Osteocyte (in vitro differentiated cells): Measurements from ENCODE around the gene GOLGB1. TPM values are rescaled to one million over a fixed set of nuclear protein-coding genes. Genes with fewer than 3 reads are reported as not detected.
"Not testable (repeated sequence)": the region's sequence is repeated elsewhere in the genome, so short reads cannot be mapped to it uniquely, and the experiment has no call there.

ENCODE experiments used
- DNase-seq: peaks from one replicate; pipeline ENCODE4 v3.0.0; 2021; ENCODE audit warnings: mixed read lengths; ENCODE audit not compliant: unreplicated experiment; ENCODE audit errors: extremely low spot score
- H3K27ac Mint-ChIP-seq: one replicate; pipeline ENCODE4 v1.8.0; 2021; ENCODE audit warnings: mild to moderate bottlenecking, mixed read lengths; ENCODE audit not compliant: unreplicated experiment
- H3K27me3 Mint-ChIP-seq: one replicate; pipeline ENCODE4 v1.8.0; 2021; ENCODE audit warnings: mixed read lengths; ENCODE audit not compliant: unreplicated experiment
- H3K36me3 Mint-ChIP-seq: one replicate; pipeline ENCODE4 v1.8.0; 2021; ENCODE audit warnings: mixed read lengths; ENCODE audit not compliant: unreplicated experiment
- H3K4me1 Mint-ChIP-seq: one replicate; pipeline ENCODE4 v1.8.0; 2021; ENCODE audit warnings: mixed read lengths; ENCODE audit not compliant: unreplicated experiment
- H3K4me3 Mint-ChIP-seq: one replicate; pipeline ENCODE4 v1.8.0; 2021; ENCODE audit warnings: mild to moderate bottlenecking, moderate library complexity, mixed read lengths; ENCODE audit not compliant: unreplicated experiment
- H3K9me3 Mint-ChIP-seq: one replicate; pipeline ENCODE4 v1.8.0; 2021; ENCODE audit warnings: mixed read lengths; ENCODE audit not compliant: unreplicated experiment
- CTCF ChIP-seq: fragments of 200-600 bp; sonication (generic); IDR thresholded peaks from 2 replicates; pipeline ENCODE4 v1.5.0; 2021; ENCODE audit warnings: antibody characterized with exemption, mild to moderate bottlenecking, moderate library complexity
- total RNA-seq: library from RNA; stranded (reverse); gene quantifications from 2 replicates; pipeline ENCODE4 v1.2.1, GENCODE V29; 2021

The GOLGB1 gene
- total RNA-seq, 1 donor from 2014 or later: 60.5 TPM

GRCh38 chr3:121750087-121750415, 510 bp upstream of the GOLGB1 start:
- Mint-ChIP-seq H3K27me3 (peaks cover 26% of the 10 kb centered on the region), H3K36me3 (no peaks in the 10 kb centered on the region), H3K4me3 (no peak overlapping the region), H3K9me3 (no peaks in the 10 kb centered on the region), H3K4me1 (peaks cover 9% of the 10 kb centered on the region), H3K27ac (no peak overlapping the region)
- DNase-seq: no peak
- no peak for TF ChIP-seq CTCF

GRCh38 chr3:121748680-121749275, 763 bp downstream of the GOLGB1 start:
- no peak for TF ChIP-seq CTCF
- H3K9me3 Mint-ChIP-seq: no peaks in the 10 kb centered on the region
- H3K4me3 Mint-ChIP-seq: no peak overlapping the region
- peaks cover 9% of the 10 kb centered on the region for H3K4me1 Mint-ChIP-seq
- no peak overlapping the region for H3K27ac Mint-ChIP-seq
- no peak for DNase-seq
- H3K27me3 Mint-ChIP-seq: peaks cover 18% of the 10 kb centered on the region
- no peaks in the 10 kb centered on the region for H3K36me3 Mint-ChIP-seq

GRCh38 chr3:121747976-121748375, 1.6 kb downstream of the GOLGB1 start:
- Mint-ChIP-seq H3K9me3 (no peaks in the 10 kb centered on the region), H3K36me3 (no peaks in the 10 kb centered on the region), H3K27ac (no peak overlapping the region), H3K4me3 (no peak overlapping the region), H3K4me1 (peaks cover 9% of the 10 kb centered on the region), H3K27me3 (peaks cover 14% of the 10 kb centered on the region)
- TF ChIP-seq CTCF: no peak
- no peak for DNase-seq

- H3K36me3 Mint-ChIP-seq: peaks cover 13% of the 10 kb centered on the region
- not testable (repeated sequence) for H3K4me3 Mint-ChIP-seq
Observed at GRCh38 chr3:121743106-121743505, 6.4 kb downstream of the GOLGB1 start.

GRCh38 chr3:121740896-121741295, 8.6 kb downstream of the GOLGB1 start:
- peaks cover 21% of the 10 kb centered on the region for H3K4me1 Mint-ChIP-seq
- peak overlapping the region; percentile 29 for H3K27ac Mint-ChIP-seq
- TF ChIP-seq CTCF: no peak
- H3K4me3 Mint-ChIP-seq: no peak overlapping the region
- DNase-seq: no peak
- H3K9me3 Mint-ChIP-seq: peaks cover 4% of the 10 kb centered on the region
- no peaks in the 10 kb centered on the region for H3K27me3 Mint-ChIP-seq
- H3K36me3 Mint-ChIP-seq: peaks cover 14% of the 10 kb centered on the region

More at GRCh38 chr3:121743106-121743505, 6.4 kb downstream of the GOLGB1 start:
- H3K9me3 Mint-ChIP-seq, H3K27me3 Mint-ChIP-seq, DNase-seq, H3K27ac Mint-ChIP-seq: not testable (repeated sequence)
- peaks cover 20% of the 10 kb centered on the region for H3K4me1 Mint-ChIP-seq

- H3K4me1 Mint-ChIP-seq: peaks cover 26% of the 10 kb centered on the region
- TF ChIP-seq CTCF: no peak
- no peak for DNase-seq
- peaks cover 4% of the 10 kb centered on the region for H3K9me3 Mint-ChIP-seq
- peak overlapping the region; percentile 10 for H3K27ac Mint-ChIP-seq
- H3K4me3 Mint-ChIP-seq: no peak overlapping the region
- peaks cover 14% of the 10 kb centered on the region for H3K36me3 Mint-ChIP-seq
- no peaks in the 10 kb centered on the region for H3K27me3 Mint-ChIP-seq
Observed at GRCh38 chr3:121739902-121740301, 9.6 kb downstream of the GOLGB1 start.
